GM23248 (cell line): ENCODE measurements around the gene FARS2.

Source experiments
- EZH2 ChIP-seq: fragments of 200-600 bp; sonication (generic); IDR thresholded peaks from 2 replicates; pipeline ENCODE4 v1.6.1; 2018; ENCODE audit warnings: antibody characterized with exemption, mild to moderate bottlenecking; ENCODE audit not compliant: insufficient read depth, poor library complexity, severe bottlenecking
- EZH2phosphoT487 ChIP-seq: fragments of 200-600 bp; sonication (generic); IDR thresholded peaks from 2 replicates; pipeline ENCODE4 v1.6.1; 2018; ENCODE audit warnings: antibody characterized with exemption, moderate library complexity, mild to moderate bottlenecking, low read depth; ENCODE audit not compliant: insufficient read depth

DNA sequence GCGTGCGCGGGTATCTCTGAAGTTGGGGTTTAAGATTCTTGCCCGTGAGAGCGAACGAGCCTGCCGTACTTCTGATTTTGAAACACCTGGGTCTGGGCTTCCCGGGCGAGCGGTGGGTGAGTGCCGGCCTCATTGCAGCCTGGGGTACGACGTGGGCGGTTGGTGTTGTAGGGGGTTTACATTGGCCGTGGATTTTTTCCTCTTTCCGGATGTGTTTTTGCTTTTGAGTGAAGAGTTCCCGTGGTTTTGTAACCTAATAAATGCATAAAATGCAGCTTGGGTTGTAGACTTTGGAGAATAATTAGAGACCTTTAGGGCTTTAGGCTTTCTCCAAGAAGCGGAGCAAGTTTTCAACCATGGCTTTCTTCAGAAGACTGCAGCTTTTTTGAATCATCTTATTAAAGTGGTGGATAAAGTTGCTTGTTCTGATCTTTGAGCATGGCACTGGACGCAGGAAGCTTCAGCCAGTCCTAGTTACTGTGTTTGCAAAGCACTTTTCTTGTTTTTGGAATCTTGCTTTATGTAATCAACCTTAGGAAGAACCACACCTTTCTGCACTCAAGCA is 314 bp downstream of the FARS2 start:
- TF ChIP-seq EZH2phosphoT487 (no peak), EZH2 (no peak)
